Fibroblast of villous mesenchyme (primary cell): ENCODE data around the gene GRIN1. TPM values are rescaled to one million over a fixed set of nuclear protein-coding genes. Genes with fewer than 3 reads are reported as not detected.
A peak's percentile ranks its signal among the peaks of the same experiment; 100 is the strongest.

Experiments used
- DNase-seq: peaks from one replicate; pipeline ENCODE4 v3.0.0-alpha.2; 2010; ENCODE audit warnings: low read depth
- H3K4me3 ChIP-seq: 2 replicates; pipeline ENCODE4 v1.5.1; 2011; ENCODE audit warnings: low read depth, mild to moderate bottlenecking, low read length
- CTCF ChIP-seq: IDR thresholded peaks from 2 replicates; pipeline ENCODE4 v1.5.1; 2012; ENCODE audit warnings: low read depth, mild to moderate bottlenecking, low read length; ENCODE audit not compliant: insufficient read depth
- small RNA-seq: library from RNA; depleted of rRNA; stranded (forward); fragments of <200 nt; gene quantifications from one replicate; pipeline ENCODE3, GENCODE V24; 2012
- total RNA-seq: library from RNA; depleted of rRNA; stranded (reverse); fragments of >200 nt; gene quantifications from 2 replicates; pipeline ENCODE4 v1.2.3, GENCODE V29; 2012

GRIN1 gene
- total RNA-seq, 1 donor, result not detected

- H3K4me3 ChIP-seq, result no peak overlapping the region
- no peak for TF ChIP-seq CTCF
- DNase-seq, result no peak
Measured at GRCh38 chr9:137216188-137216965, 77.4 kb downstream of the GRIN1 start.

- peak; percentile 52 for DNase-seq
- peak overlapping the region; percentile 46 for H3K4me3 ChIP-seq
- no peak for TF ChIP-seq CTCF
Measured at GRCh38 chr9:137217276-137218211, 78.6 kb downstream of the GRIN1 start.

- TF ChIP-seq CTCF, result no peak
- DNase-seq, result no peak
- H3K4me3 ChIP-seq, result no peak overlapping the region
Measured at GRCh38 chr9:137218212-137218753, 79.3 kb downstream of the GRIN1 start.

Small RNAs within 50 kb of the gene (small RNA-seq; reads per million reads assigned to genes)
- gene MIR3621 (not detected), gene RF00153 (not detected)

Other genes with a start within 250 kb of the GRIN1 start
- gene FBXW5, start 194.4 kb upstream of the GRIN1 start, total RNA-seq, result 104 and 115 TPM in 2 replicates
- gene C8G, start 193.9 kb upstream of the GRIN1 start, total RNA-seq, result 0.86 TPM in 1 of 2 replicates, not detected in the other
- 0.86 TPM in 1 of 2 replicates, not detected in the other for gene LCN12, start 186.9 kb upstream of the GRIN1 start, total RNA-seq
- 10.8 and 21.9 TPM in 2 replicates for gene PTGDS, start 161.7 kb upstream of the GRIN1 start, total RNA-seq
- 3.2 and 3.5 TPM in 2 replicates for gene LCNL1, start 156.2 kb upstream of the GRIN1 start, total RNA-seq
- 9.9 and 18.0 TPM in 2 replicates for gene PAXX, start 146.7 kb upstream of the GRIN1 start, total RNA-seq
- gene CLIC3, start 142.6 kb upstream of the GRIN1 start, total RNA-seq, result 19.0 and 43.2 TPM in 2 replicates
- gene ABCA2, start 110.9 kb upstream of the GRIN1 start, total RNA-seq, result 14.7 and 15.5 TPM in 2 replicates
- not detected in 2 replicates for gene FUT7, start 107.1 kb upstream of the GRIN1 start, total RNA-seq
- 6.4 and 13.0 TPM in 2 replicates for gene NPDC1, start 93.0 kb upstream of the GRIN1 start, total RNA-seq
- gene ENTPD2, start 85.1 kb upstream of the GRIN1 start, total RNA-seq, result not detected in 2 replicates
- gene SAPCD2, start 68.6 kb upstream of the GRIN1 start, total RNA-seq, result 5.2 TPM in 2 replicates
- 16.0 and 31.2 TPM in 2 replicates for gene UAP1L1, start 61.6 kb upstream of the GRIN1 start, total RNA-seq
- gene MAN1B1, start 52.2 kb upstream of the GRIN1 start, total RNA-seq, result 65.6 and 65.7 TPM in 2 replicates
- 41.5 and 44.8 TPM in 2 replicates for gene DPP7, start 24.4 kb upstream of the GRIN1 start, total RNA-seq
- not detected in 2 replicates for gene LRRC26, start 30.9 kb downstream of the GRIN1 start, total RNA-seq
- gene TMEM210, start 32.9 kb downstream of the GRIN1 start, total RNA-seq, result not detected in 2 replicates
- gene ANAPC2, start 49.4 kb downstream of the GRIN1 start, total RNA-seq, result 22.9 and 24.8 TPM in 2 replicates
- gene SSNA1, start 49.5 kb downstream of the GRIN1 start, total RNA-seq, result 58.7 and 81.5 TPM in 2 replicates
- 6.9 and 8.1 TPM in 2 replicates for gene TPRN, start 61.6 kb downstream of the GRIN1 start, total RNA-seq
- gene TMEM203, start 66.5 kb downstream of the GRIN1 start, total RNA-seq, result 33.2 and 40.2 TPM in 2 replicates
- 7.8 and 11.0 TPM in 2 replicates for gene NDOR1, start 66.5 kb downstream of the GRIN1 start, total RNA-seq
- under 0.01 TPM in 1 of 2 replicates, not detected in the other for gene RNF208, start 83.1 kb downstream of the GRIN1 start, total RNA-seq
- gene CYSRT1, start 86.0 kb downstream of the GRIN1 start, total RNA-seq, result under 0.01 and 0.64 TPM in 2 replicates
- not detected in 2 replicates for gene RNF224, start 88.3 kb downstream of the GRIN1 start, total RNA-seq
- gene SLC34A3, start 91.7 kb downstream of the GRIN1 start, total RNA-seq, result under 0.01 TPM in 1 of 2 replicates, not detected in the other
- 151 and 218 TPM in 2 replicates for gene TUBB4B, start 102.1 kb downstream of the GRIN1 start, total RNA-seq
- not detected in 2 replicates for gene STPG3, start 112.1 kb downstream of the GRIN1 start, total RNA-seq
- 47.1 and 48.6 TPM in 2 replicates for gene NELFB, start 116.2 kb downstream of the GRIN1 start, total RNA-seq
- 39.3 and 42.3 TPM in 2 replicates for gene TOR4A, start 138.6 kb downstream of the GRIN1 start, total RNA-seq
- gene NRARP, start 163.1 kb downstream of the GRIN1 start, total RNA-seq, result under 0.01 and 0.32 TPM in 2 replicates